SU-DHL-6 (cell line): ENCODE measurements around the gene FBXW7.

Source experiments
- H2AFZ ChIP-seq: fragments of 200-600 bp; sonication (generic); 2 replicates; pipeline ENCODE4 v1.6.1; 2014; ENCODE audit warnings: low read depth, mild to moderate bottlenecking, moderate library complexity, mixed read lengths, antibody characterized with exemption, low read length; ENCODE audit not compliant: severe bottlenecking
- H3F3A ChIP-seq: fragments of 200-600 bp; shearing (Covaris generic); 2 replicates; pipeline ENCODE4 v1.6.0; 2016; ENCODE audit warnings: antibody characterized with exemption, mild to moderate bottlenecking; ENCODE audit not compliant: insufficient read depth
- H3K27ac ChIP-seq: fragments of 200-600 bp; sonication (generic); 2 replicates; pipeline ENCODE4 v1.5.1; 2016; ENCODE audit warnings: low read depth, mild to moderate bottlenecking, low read length, moderate library complexity, mixed read lengths
- H3K27me3 ChIP-seq: fragments of 200-600 bp; sonication (generic), shearing (Covaris generic); 2 replicates; pipeline ENCODE4 v1.6.0; 2014; ENCODE audit warnings: mild to moderate bottlenecking, low read length
- H3K36me3 ChIP-seq: fragments of 200-600 bp; sonication (generic); 2 replicates; pipeline ENCODE4 v1.6.1; 2014; ENCODE audit warnings: mild to moderate bottlenecking, low read length, mixed read lengths
- H3K4me2 ChIP-seq: fragments of 300-600, 200-600 bp; shearing (Covaris generic), sonication (generic); 2 replicates; pipeline ENCODE4 v1.6.0; 2014; ENCODE audit warnings: low read length, low read depth, mild to moderate bottlenecking; ENCODE audit not compliant: poor library complexity, severe bottlenecking
- H3K4me3 ChIP-seq: fragments of 200-600 bp; sonication (generic); 2 replicates; pipeline ENCODE4 v1.5.1; 2014; ENCODE audit warnings: antibody characterized with exemption, low read length, mild to moderate bottlenecking, mixed read lengths; ENCODE audit not compliant: insufficient read depth, poor library complexity, severe bottlenecking
- H3K79me2 ChIP-seq: fragments of 200-600 bp; sonication (generic); 2 replicates; pipeline ENCODE4 v1.6.1; 2014; ENCODE audit warnings: mild to moderate bottlenecking, low read length, moderate library complexity; ENCODE audit not compliant: insufficient read depth
- H3K9ac ChIP-seq: fragments of 200-600 bp; sonication (generic); 2 replicates; pipeline ENCODE4 v1.7.0; 2014; ENCODE audit warnings: mild to moderate bottlenecking, low read length
- H3K9me2 ChIP-seq: fragments of 200-600 bp; sonication (generic); replicated peaks from 2 replicates; pipeline ENCODE4 v1.6.1; 2014; ENCODE audit warnings: low read length; ENCODE audit not compliant: insufficient read depth
- H3K9me3 ChIP-seq: fragments of 200-600 bp; sonication (generic); 2 replicates; pipeline ENCODE4 v1.6.1; 2014; ENCODE audit warnings: low read length, mixed read lengths; ENCODE audit not compliant: insufficient read depth
- H4K20me1 ChIP-seq: fragments of 200-600 bp; sonication (generic); 2 replicates; pipeline ENCODE4 v1.6.1; 2014; ENCODE audit warnings: low read depth, mild to moderate bottlenecking, antibody characterized with exemption, low read length, moderate library complexity, mixed read lengths
- EZH2phosphoT487 ChIP-seq: fragments of 200-600 bp; sonication (generic), shearing (Covaris generic); conservative IDR thresholded peaks from 2 replicates; pipeline ENCODE4 v1.6.1; 2018; ENCODE audit warnings: mild to moderate bottlenecking, antibody characterized with exemption, low read length, moderate library complexity, mixed read lengths
- TF ChIP-seq, protein P1 (sequence below): fragments of 200-600 bp; sonication (generic); IDR thresholded peaks from one replicate; pipeline ENCODE4 v1.5.1; 2017; ENCODE audit warnings: antibody characterized with exemption, mild to moderate bottlenecking, low read length, moderate library complexity; ENCODE audit not compliant: insufficient read depth, poor library complexity, severe bottlenecking

Gene FBXW7

DNA sequence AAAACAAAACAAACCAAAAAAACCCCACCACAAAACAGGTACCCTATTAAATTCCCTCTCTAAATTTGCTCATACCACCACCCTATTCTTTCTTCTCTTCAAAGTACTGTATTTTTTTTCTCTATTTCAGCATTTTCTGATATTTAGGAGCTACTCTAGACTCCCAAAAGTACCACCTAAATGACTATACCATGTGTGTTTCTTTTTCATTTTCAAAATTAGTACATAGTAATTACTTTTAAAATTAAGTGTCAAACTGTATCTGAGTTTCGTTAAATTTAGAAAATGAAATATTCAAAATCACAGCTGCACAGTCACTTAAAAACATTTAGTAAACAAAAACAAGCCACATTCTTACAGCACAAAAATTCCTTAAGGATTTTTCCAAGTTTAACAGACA, 161.7 kb downstream of the FBXW7 start:
- H3K27ac ChIP-seq = no peak overlapping the region
- TF ChIP-seq, protein P1, sequence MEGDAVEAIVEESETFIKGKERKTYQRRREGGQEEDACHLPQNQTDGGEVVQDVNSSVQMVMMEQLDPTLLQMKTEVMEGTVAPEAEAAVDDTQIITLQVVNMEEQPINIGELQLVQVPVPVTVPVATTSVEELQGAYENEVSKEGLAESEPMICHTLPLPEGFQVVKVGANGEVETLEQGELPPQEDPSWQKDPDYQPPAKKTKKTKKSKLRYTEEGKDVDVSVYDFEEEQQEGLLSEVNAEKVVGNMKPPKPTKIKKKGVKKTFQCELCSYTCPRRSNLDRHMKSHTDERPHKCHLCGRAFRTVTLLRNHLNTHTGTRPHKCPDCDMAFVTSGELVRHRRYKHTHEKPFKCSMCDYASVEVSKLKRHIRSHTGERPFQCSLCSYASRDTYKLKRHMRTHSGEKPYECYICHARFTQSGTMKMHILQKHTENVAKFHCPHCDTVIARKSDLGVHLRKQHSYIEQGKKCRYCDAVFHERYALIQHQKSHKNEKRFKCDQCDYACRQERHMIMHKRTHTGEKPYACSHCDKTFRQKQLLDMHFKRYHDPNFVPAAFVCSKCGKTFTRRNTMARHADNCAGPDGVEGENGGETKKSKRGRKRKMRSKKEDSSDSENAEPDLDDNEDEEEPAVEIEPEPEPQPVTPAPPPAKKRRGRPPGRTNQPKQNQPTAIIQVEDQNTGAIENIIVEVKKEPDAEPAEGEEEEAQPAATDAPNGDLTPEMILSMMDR = no peak
- TF ChIP-seq EZH2phosphoT487 = no peak
- peaks cover 15% of the 10 kb centered on the region for H3K79me2 ChIP-seq
- H3K4me3 ChIP-seq = no peak overlapping the region
- no peak overlapping the region for H3K9ac ChIP-seq
- H3F3A ChIP-seq = peaks cover 3% of the 10 kb centered on the region; the same call in 1 of the 2 replicates
- no peaks in the 10 kb centered on the region for H3K9me2 ChIP-seq
- H3K27me3 ChIP-seq = no peaks in the 10 kb centered on the region
- H3K9me3 ChIP-seq = no peaks in the 10 kb centered on the region
- no peaks in the 10 kb centered on the region for H3K36me3 ChIP-seq
- H4K20me1 ChIP-seq = peaks cover 3% of the 10 kb centered on the region; the same call in 1 of the 2 replicates
- H3K4me2 ChIP-seq = no peak overlapping the region
- no peak overlapping the region for H2AFZ ChIP-seq

DNA sequence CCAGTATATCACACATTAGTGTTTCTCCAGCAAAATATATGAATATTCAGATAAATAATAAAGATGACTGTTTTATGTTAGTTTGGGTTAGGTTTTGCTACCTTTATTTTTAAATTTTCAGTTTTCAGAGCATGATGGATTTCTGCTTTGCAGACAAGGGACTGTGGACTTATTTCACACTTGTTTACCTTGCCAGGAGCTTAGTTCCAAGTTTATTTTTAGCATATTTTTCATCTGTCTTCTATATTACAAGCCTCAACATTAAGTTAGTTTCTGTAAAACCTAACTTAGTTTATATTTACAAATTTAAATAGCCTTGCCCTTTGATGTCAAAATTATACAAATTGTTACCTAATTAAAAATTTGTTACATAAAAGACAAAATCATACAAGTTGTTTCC, 163.4 kb downstream of the FBXW7 start:
- H3K27me3 ChIP-seq = no peaks in the 10 kb centered on the region
- H3K36me3 ChIP-seq = no peaks in the 10 kb centered on the region
- TF ChIP-seq EZH2phosphoT487 = no peak
- TF ChIP-seq, protein P1 = no peak
- H3K4me2 ChIP-seq = no peak overlapping the region
- H4K20me1 ChIP-seq = peaks cover 3% of the 10 kb centered on the region; the same call in 1 of the 2 replicates
- H3K9ac ChIP-seq = no peak overlapping the region
- H3F3A ChIP-seq = no peaks in the 10 kb centered on the region; the same call in 1 of the 2 replicates
- no peaks in the 10 kb centered on the region for H3K9me2 ChIP-seq
- no peak overlapping the region for H3K27ac ChIP-seq
- H3K4me3 ChIP-seq = no peak overlapping the region
- no peaks in the 10 kb centered on the region for H3K9me3 ChIP-seq
- no peak overlapping the region for H2AFZ ChIP-seq
- peaks cover 11% of the 10 kb centered on the region for H3K79me2 ChIP-seq

DNA sequence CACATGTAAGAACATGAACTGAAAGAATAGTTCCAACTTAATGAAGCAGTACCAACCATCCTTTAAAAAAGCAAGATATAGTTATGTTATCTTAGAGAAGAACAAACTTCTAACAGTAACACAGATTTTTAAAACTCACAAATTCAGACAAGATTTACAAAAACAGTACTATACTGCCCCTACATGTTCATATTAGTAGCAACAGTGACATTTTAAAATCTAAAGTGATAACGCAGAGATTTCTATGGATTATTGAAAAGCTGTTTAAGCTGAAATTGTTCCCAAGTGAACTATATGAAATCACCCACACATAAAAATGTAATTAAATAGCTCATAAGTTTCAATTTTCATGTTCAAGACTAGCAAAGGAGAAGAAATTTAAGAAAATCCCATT, 166.0 kb downstream of the FBXW7 start:
- Histone ChIP-seq H3K4me3 (no peak overlapping the region), H3K27ac (no peak overlapping the region), H4K20me1 (peaks cover 3% of the 10 kb centered on the region; the same call in 1 of the 2 replicates), H3K4me2 (no peak overlapping the region), H3K79me2 (peaks cover 13% of the 10 kb centered on the region), H3K9me2 (no peaks in the 10 kb centered on the region), H3K27me3 (no peaks in the 10 kb centered on the region), H3K36me3 (no peaks in the 10 kb centered on the region; the same call in 1 of the 2 replicates), H3K9me3 (no peaks in the 10 kb centered on the region), H2AFZ (no peak overlapping the region), H3F3A (no peaks in the 10 kb centered on the region; the same call in 1 of the 2 replicates), H3K9ac (no peak overlapping the region)
- no peak for TF ChIP-seq EZH2phosphoT487
- TF ChIP-seq, protein P1 = no peak
